SKM-1 (cell line): ENCODE data around the gene SHF.

Experiments
- DNase-seq: peaks from one replicate; lab custom pipeline; 2025; ENCODE audit not compliant: unreplicated experiment; lab: John Stamatoyannopoulos, UW

Gene SHF

DNA sequence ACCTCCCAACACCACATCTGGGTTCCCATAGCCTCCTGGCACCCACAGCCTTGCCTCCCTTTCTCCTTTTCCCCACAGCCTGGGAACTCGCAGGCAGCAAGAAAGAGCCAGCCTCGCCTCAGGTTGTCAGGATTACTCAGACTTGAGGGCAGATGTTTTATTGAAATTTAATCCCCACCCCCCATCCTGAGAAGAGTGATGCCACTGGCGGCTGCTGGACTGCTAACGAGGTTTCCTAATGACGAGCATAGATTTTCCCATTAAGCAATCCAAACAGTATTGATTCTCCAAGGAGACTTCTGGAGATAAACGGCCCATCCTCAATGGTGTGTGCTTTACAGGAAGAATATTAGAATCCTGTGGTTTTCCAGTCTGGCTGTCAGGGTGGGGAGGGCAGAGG is 13.7 kb downstream of the SHF start:
- DNase-seq, result no peak

DNA sequence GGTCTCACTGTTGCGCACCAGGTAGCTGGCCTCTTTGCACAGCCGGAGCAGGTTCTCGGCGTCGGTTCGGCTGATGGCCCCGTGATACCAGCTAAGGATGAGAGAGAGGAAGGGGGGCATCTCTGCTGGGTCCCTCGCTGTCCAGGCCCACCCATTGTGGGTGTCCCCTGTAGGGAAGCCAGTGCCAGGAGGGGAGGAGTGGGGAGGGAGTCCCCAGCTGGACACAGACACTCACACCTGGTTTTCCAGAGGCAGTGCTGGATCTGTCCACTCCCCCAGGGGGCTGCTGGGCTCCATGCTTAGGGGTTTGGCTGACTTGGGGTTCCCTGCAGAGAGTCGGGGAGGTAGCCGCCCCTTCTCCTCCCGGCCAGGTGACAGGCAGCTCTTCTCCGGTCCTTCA is 15.9 kb downstream of the SHF start:
- DNase-seq, result no peak

DNA sequence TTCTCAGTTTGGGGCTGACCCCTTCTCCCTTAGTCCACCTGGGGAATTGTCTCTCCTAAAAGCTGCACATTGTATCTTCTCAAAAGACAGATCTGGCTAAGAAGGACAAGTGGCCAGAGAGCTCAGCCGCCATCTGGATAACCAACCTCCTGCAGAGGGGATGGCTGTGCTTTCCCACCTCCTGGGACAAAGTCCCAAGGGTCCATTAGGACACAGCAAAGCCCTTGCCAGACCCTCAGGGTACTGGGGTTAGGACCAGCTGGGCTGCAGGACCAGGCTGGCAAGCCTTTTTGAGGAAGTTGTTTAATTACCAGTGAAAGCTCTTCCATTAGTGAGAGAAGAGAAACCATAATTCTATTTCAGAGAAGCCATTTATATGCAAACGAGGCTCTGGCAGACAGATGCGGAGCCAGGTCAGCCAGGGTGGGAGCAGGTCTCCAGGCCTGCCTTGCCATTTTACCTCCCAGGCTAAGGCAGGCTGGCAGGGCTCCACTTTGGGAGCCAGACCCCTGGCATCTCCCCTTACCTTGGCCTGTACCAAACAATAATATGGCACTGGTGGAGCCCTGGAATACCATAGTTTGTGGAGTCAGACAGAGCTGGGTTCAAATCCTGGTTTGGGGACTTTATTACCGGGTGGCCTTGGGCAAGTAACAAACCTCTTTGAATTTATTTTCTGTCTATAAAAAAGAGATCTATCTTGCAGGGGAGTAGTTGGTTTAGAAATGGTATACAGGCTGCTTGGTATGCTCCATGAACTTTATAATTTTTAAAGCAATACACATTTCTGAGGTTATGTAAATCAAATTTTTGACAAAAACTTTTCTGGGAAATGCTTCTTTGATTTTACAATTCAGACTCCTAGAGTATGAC is 17.9 kb downstream of the SHF start:
- no peak for DNase-seq

DNA sequence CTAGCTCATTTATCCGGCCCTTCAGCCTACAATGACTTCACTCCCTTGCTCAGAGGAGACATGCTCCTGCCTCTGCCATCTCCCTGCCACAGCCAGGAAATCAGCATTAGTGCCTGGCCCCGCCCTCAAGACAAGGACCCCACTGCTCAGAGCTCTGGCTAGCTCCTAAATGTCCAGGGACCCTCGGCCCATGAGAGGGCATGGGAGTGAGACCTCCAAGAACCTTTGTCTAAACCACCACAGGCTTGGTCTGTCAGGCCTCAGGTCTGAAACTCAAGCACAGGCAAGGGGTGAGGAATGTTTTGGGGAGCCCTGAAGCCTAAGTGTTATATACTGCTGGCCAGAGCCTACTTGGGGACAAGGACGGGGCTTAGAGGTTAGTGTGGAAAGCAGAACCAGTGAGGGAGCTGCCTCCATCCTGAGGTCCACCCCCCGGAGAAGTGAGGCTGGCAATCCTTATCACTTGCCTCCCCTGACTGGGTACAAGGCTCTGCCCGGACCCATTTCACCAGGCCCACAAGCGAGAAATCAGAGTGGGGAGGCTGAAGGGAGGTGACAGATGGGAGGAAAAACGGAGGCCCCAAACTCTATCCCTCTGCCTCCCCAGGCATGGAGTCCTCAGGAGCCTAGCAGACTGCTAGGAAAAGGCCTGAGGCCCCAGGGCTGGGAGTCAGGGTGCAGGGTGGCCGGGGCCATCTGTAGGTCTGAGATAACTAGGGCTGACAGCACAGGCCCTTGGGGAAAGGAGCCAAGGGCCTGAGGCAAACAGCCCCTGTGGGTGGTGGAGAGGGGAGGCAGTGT is 18.8 kb downstream of the SHF start:
- no peak for DNase-seq

DNA sequence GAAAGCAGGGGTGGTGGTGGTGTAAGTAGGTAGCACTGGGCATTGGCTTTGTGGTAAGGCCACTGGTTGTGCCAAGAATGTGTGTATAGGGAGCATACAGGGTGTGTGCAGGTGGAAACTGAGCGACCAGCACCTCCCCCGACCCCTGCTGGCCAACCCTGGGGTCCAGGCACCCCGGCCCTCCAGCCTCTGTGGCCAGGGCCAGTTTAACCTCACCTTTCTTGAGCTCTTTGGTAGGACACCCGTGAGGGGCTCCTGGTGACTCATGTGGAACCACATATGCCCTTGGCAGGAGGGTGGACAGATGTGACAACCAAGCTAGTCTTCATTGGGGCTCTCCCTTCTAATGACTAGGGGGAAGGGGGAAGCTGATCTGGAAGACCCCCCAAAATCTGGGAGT is 19.5 kb downstream of the SHF start:
- no peak for DNase-seq

DNA sequence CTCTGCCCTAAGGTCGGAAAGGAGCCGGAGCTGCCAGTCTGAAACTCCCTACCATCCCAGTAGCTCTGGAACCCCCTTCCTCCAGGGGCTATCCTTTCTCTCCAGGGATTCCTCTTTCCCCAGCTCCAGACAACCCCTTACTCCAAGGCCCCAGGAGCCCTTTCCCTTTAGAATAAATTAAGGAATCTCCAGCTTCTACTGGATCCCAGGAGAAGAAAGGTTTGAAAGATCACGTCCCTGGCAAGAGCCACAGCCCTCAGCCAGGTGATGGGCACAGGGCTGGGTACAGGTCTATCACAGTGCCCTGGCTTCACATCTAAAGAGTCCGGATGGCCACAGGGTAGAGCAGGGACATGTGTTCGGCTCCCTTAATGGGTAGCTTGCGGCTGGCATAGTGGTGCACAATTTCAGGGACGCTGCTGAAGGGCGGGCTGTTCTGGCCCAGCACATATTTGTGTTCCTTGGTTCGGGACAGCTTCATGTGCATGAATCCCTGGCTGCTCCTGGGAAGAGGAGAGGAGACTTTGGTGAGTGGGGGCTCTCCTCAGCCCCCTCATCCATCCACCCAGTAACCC is 20.0 kb downstream of the SHF start:
- DNase-seq, result no peak

DNA sequence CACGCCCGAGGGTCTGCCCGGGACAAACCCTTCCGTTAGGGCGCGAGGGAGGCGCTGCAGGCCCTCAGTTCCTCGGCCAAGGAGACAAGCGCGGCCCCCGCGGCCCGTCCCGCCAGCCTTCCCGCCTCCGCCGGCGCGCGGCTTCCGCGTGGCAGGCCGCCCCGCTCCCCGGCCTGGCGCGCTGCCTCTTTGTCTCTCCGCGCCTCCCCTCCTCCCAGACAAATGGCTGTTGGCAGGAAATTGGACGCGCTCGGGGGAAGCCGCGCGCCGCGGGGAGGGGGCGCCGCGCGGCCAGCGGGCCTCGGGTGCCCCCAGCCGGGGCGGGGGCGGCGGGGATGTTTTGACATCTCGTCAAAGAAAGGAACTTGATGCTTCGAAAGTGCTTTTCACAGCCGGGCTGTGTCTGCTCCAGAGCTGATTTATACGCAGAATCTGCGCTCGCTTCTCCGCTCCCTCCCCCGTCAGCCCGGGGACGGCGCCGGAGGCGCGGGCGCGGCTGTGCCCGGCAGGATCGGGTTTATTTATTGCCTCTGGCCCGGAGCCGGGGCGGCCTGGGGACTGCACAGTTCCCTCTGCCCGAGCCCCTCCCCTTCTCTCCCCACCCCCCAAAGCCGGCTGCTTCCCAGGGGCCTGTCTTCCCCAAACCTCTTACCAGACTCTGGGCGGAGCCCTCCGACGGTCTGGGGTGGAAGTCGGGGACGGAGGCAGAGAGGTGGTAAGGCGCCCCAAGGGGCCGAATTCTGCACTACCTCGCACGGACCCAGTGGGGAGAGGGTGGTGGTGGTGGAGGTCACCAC is 20.7 kb downstream of the SHF start:
- DNase-seq, result peak; percentile 94

DNA sequence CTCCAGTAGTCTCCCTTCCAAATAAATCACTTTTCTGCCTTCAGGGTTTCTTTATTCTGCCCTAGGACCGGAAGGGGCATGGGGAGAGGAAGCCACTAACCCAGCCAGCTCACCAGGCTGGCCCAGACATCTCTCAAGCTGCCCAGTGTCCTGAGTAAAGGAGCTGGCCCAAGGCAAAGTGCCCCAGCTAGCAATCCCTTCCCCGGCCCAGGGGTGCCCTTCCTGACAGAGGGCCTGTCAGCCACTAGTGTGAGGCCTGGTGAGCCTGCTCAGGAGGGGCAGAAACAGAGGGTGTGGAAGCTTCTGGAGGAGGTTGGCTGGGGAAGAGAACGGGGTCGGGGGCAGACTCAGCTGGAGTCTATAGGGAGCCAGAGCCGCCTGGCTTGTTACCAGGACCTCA is 22.2 kb downstream of the SHF start:
- DNase-seq, result no peak

DNA sequence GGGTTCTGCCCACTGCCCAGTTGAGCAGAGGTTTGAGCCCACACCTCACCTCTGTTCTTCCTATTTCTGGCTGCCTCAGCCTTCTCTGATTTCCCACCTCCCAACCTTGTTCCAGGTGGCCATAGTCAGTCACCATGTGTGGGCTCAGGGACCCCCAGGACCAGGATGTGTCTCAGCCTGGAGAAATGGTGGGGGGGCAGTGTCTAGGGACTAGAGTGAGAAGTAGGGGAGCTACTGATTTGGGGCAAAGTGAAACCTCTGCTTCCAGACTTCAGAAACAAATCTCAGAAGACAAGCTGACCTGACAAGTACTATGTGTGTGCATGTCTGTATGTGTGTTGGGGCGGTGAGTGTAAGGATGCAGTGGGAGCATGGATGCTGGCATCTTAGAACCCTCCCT is 22.9 kb downstream of the SHF start:
- no peak for DNase-seq

DNA sequence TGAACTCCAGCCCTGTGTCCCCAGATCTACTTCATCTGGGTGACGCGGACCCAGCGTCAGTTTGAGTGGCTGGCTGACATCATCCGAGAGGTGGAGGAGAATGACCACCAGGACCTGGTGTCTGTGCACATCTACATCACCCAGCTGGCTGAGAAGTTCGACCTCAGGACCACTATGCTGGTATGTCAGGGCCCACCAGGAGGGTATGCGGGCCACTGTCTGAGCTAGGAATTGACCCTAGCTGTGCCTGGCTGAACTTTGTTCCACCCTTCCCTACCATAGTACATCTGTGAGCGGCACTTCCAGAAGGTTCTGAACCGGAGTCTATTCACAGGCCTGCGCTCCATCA is 24.3 kb downstream of the SHF start:
- no peak for DNase-seq

DNA sequence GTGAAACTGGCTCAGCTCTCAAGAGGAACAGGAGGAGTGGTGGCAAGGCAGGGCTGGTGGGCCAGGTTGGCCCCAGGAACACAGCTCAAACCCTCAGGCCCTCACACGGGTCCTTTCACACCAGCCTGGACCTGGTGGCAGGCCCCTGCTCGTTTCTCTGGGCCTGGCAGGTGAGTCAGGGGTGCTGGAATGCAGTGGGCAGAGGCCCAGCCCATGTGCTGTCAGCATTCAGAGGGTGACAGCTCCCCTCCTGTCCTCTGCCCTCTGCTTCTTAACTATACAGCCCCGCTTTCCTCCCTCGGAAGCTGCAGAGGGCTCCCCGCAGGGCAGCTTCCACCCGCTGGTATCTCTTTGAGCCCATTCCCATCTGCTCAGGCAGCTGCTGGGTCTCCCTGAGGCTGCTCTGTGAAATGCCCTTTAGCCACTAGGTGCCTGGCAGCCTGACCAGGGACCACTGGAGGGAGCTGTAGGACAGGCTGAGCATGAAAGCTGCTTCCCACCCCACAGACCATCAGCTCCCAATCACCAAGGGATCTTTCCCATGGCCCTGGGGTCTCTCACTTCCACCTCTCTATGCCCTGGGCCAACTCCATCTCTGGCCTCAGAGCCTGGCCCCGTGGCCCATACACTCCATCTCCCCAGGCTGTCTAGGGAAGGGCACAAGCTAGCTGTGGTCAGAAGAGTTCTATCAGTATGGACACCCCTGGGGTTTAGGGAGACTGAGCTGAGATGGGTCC is 24.8 kb downstream of the SHF start:
- peak; percentile 52 for DNase-seq

DNA sequence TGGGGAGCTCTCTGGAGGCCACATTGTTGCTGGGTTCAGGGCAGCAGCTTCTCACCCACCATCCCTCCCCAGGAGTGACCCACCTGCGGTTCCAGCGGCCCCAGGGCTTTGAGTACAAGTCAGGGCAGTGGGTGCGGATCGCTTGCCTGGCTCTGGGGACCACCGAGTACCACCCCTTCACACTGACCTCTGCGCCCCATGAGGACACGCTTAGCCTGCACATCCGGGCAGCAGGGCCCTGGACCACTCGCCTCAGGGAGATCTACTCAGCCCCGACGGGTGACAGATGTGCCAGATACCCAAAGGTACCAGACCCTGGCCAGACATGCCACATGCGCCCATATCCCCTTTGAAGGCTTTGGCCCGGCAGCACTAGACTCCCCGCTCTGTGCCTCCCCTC is 26.1 kb downstream of the SHF start:
- DNase-seq, result no peak

DNA sequence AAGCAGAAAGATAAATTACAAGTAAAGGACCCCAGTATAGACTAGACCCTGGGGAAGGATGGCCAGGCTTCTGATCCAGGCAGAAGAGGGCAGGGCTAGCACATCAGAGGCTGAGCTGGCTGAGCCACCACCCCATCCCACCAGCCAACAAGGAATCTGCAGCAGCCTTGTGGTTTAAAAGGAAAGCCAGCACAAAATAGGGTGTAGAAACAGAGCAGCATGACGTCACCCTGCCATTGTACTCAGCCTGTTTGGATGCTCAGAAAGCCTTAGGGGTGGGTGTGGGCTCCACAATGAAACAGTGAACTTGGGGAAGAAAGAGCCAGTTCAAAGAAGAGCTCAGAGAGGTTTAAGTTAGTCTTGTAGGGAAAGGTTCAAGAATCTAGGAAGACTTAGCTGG is 29.8 kb downstream of the SHF start:
- DNase-seq, result no peak

DNA sequence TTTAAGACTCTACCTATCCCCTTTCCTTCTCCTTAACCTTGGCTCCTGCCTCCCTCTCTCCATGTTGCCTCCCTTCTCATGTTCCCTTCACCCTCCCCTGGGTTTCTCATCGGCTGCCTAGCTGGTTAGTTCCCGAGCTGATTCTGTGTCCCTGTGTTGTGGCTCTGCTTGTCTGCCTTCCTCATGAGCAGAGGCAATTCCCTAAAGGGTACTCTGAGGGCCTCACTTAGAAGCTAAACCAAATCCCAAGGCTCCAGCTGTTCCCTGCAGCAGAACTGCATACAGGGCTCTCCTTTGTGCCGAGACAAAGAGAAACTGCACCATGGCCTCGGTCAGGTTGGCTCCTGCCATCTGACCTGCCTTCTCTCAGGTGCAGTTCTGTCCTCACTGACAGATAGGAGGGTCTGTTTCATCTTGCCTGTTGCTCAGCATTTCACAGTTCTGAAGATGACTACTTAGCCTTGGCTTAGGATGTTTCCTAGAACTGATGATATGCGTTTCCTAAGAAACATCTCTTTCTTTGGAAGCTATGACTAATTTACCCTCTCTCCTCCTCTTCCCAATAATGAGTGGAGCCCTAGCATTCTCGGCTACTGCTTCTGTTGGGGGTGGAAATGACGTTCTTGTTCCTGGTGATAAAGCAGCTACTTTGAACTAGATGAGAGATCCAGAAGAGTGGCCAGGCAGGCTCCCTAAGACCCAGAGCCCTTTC is 30.9 kb downstream of the SHF start:
- no peak for DNase-seq

DNA sequence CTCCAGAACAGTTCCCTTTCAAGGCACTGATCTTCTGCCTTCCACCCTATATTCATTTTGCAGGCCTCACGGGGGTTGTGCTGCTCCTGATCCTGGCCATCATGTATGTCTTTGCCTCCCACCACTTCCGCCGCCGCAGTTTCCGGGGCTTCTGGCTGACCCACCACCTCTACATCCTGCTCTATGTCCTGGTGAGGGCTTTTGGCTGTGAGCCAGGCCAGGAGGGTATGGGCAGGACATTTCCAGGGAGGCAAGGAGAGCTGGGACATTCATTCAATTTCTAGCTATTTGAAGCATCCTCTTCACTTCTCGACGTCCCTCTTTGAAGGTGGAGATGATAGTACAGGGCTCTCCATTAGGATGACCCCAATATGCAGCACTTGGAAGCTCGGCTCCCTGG is 32.0 kb downstream of the SHF start:
- no peak for DNase-seq

DNA sequence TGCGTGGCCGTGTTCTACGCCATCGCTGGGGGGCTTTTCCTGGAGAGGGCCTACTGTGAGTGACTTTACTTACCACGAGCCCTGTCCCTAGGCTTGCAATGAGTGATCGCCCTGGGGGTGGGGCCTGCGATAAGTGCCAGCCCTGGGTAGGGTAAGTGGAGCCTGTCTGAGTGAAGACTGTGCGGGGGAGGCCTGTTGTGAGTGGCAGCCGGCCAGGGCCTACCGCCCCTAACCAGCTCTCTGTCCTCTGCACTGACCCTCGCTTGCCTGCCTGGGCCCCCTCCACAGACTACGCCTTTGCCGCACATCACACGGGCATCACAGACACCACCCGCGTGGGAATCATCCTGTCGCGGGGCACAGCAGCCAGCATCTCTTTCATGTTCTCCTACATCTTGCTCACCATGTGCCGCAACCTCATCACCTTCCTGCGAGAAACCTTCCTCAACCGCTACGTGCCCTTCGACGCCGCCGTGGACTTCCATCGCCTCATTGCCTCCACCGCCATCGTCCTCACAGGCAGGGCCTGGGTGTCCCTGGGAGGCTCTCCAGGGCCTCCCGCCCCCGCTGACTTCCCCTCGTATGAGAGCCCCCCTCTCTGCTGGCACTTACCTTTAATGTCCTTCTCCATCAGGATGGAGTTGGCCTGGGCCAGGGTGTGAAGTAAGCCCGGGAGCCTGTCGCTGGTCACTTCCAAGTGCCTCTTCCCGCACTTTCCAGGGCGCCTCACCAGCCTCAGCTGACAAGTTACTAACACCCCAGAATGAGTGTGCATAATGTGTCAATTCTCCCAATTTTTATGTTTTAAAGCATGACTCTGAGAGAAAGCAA is 35.6 kb downstream of the SHF start:
- no peak for DNase-seq

DNA sequence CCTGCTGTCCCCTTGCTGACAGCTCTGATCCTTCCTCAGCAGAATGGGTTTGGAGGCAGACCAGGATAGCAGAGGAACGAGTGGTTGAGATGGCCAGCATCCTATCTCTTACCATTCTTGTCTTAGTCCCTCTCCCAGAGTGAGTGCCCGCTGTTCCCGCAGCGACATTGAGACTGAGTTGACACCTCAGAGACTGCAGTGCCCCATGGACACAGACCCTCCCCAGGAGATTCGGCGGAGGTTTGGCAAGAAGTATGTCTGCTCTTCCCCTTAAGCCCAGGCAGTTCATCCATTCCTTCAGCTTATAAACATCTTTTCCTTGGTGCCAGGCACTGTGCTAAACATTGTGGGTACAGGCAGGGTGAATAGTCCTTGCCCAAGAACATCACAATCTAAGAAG is 36.8 kb downstream of the SHF start:
- DNase-seq, result no peak

DNA sequence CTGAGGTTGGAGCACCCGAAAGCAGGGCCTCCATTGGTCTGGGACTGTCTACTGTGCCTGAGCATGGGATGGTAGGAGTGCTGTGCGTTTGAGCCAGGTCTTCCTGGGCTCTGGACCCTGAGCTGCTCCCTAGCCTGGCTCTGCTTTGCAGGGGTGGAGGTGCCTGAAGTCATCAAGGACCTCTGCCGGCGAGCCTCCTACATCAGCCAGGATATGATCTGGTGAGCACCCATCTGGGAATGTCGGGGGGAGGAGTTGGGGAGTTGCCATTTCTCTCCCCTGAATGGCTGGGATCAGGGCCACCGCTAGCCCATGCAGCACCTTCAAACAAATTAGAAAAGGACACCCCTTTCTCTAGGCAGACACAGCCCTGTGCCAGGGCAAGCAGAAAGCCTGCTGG is 37.3 kb downstream of the SHF start:
- DNase-seq, result no peak

DNA sequence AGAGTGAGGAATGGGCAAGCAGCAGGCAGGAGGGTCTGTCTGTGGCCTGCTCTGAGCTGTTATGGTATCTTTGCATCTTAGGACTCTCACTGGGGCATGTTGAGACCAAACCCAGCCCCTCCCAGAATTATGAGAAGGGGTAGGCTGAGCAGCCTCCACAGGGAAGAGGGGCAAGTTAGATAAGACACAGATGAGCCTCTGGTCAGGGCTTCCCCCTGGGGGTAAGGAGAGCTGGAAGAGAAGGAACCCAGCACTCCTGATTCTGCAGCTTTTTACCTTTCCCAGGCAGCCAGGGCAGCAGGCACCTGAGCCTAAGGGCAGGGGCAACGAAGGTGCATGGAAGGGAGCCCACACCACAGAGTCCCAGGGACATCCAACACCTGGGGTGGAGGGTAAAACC is 38.7 kb downstream of the SHF start:
- no peak for DNase-seq
